ENCODE data around the gene KRT23.

Gene KRT23

DNA sequence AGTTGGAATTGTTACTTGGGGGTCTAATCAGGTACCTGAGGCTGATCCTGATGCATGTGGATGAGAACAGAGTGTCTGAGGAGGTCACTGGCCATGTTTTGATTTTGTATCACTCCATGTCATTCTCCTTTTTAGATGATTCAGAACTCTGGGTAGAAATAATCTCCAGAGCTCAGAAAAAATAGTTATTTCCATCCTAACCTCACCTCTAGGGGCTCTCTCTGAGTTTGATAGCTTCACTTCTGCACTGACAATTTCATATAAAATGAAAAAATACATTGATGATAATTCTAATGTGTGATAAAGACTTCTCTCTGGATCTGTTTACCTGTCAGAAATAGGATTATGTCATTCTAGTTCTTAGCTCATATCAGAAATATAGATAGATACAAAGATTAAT lies 64.2 kb downstream of the KRT23 start:
- CTCF ChIA-PET = interaction anchor here (1.0 kb wide), 1 partner anchor 22 kb away, joined by 3 read pairs; no protein-coding TSS in a partner anchor
- TF ChIP-seq, protein P1, sequence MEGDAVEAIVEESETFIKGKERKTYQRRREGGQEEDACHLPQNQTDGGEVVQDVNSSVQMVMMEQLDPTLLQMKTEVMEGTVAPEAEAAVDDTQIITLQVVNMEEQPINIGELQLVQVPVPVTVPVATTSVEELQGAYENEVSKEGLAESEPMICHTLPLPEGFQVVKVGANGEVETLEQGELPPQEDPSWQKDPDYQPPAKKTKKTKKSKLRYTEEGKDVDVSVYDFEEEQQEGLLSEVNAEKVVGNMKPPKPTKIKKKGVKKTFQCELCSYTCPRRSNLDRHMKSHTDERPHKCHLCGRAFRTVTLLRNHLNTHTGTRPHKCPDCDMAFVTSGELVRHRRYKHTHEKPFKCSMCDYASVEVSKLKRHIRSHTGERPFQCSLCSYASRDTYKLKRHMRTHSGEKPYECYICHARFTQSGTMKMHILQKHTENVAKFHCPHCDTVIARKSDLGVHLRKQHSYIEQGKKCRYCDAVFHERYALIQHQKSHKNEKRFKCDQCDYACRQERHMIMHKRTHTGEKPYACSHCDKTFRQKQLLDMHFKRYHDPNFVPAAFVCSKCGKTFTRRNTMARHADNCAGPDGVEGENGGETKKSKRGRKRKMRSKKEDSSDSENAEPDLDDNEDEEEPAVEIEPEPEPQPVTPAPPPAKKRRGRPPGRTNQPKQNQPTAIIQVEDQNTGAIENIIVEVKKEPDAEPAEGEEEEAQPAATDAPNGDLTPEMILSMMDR (IDR thresholded peaks at IDR 0.05; ENCODE audit: control extremely low read depth, extremely low read depth, low read depth, missing control alignments) = no peak

More for the DNA sequence above, 64.2 kb downstream of the KRT23 start:
- POLR2A ChIA-PET = no interaction called here
- DNase-seq (ENCODE audit: extremely low spot score) = no peak
